ENCODE results near the gene EHMT1.
"Not testable (repeated sequence)": the region's sequence is repeated elsewhere in the genome, so short reads cannot be mapped to it uniquely, and the experiment has no call there.

The EHMT1 gene

GRCh38 chr9:137721899-137722298 is 103.1 kb downstream of the EHMT1 start:
- H3K4me3 ChIP-seq (ENCODE audit: low read depth, low read length): no peak overlapping the region
- no peak for TF ChIP-seq CTCF (IDR thresholded peaks at IDR 0.05; ENCODE audit: borderline replicate concordance, insufficient read depth, low read depth, low read length)

GRCh38 chr9:137722481-137722880 is 103.7 kb downstream of the EHMT1 start:
- no peak overlapping the region for H3K4me3 ChIP-seq (ENCODE audit: low read depth, low read length)
- TF ChIP-seq CTCF (IDR thresholded peaks at IDR 0.05; ENCODE audit: borderline replicate concordance, insufficient read depth, low read depth, low read length): no peak

GRCh38 chr9:137723356-137723755 is 104.6 kb downstream of the EHMT1 start:
- not testable (repeated sequence) for H3K4me3 ChIP-seq (ENCODE audit: low read depth, low read length)

GRCh38 chr9:137723783-137724445 is 105.1 kb downstream of the EHMT1 start:
- H3K4me3 ChIP-seq (ENCODE audit: low read depth, low read length): no peak overlapping the region
- no peak for TF ChIP-seq CTCF (IDR thresholded peaks at IDR 0.05; ENCODE audit: borderline replicate concordance, insufficient read depth, low read depth, low read length)

- TF ChIP-seq CTCF (IDR thresholded peaks at IDR 0.05; ENCODE audit: borderline replicate concordance, insufficient read depth, low read depth, low read length): no peak
- H3K4me3 ChIP-seq (ENCODE audit: low read depth, low read length): no peak overlapping the region
These were observed 106.0 kb downstream of the EHMT1 start for GRCh38 chr9:137724818-137725240.

GRCh38 chr9:137725598-137725997 is 106.8 kb downstream of the EHMT1 start:
- no peak for TF ChIP-seq CTCF (IDR thresholded peaks at IDR 0.05; ENCODE audit: borderline replicate concordance, insufficient read depth, low read depth, low read length)
- no peak overlapping the region for H3K4me3 ChIP-seq (ENCODE audit: low read depth, low read length)

- H3K4me3 ChIP-seq (ENCODE audit: low read depth, low read length): not testable (repeated sequence)
These were observed 107.5 kb downstream of the EHMT1 start for GRCh38 chr9:137726336-137726735.

GRCh38 chr9:137726764-137727163 is 108.0 kb downstream of the EHMT1 start:
- no peak overlapping the region for H3K4me3 ChIP-seq (ENCODE audit: low read depth, low read length)
- TF ChIP-seq CTCF (IDR thresholded peaks at IDR 0.05; ENCODE audit: borderline replicate concordance, insufficient read depth, low read depth, low read length): no peak

Data from GM12875 (cell line).